Stimulated activated CD4-positive, alpha-beta T cell treated with anti-CD3 and anti-CD28 coated beads, TNF-alpha, amount 100 ng/mL, for 48 hours (primary cell): ENCODE measurements around the gene ADTRP.
A peak's percentile ranks its signal among the peaks of the same experiment; 100 is the strongest.

Experiments used
- DNase-seq, 3 donors: peaks; one replicate each; pipeline ENCODE4 v3.0.0-alpha.2; 2020; ENCODE audit warnings: low read depth in 3 of 3

ADTRP gene

GRCh38 chr6:11756292-11756691, 22.3 kb downstream of the ADTRP start:
- DNase-seq = no peak

GRCh38 chr6:11755725-11756124, 22.9 kb downstream of the ADTRP start:
- no peak for DNase-seq

GRCh38 chr6:11754625-11755271, 23.9 kb downstream of the ADTRP start:
- DNase-seq = no peak

GRCh38 chr6:11753798-11754197, 24.8 kb downstream of the ADTRP start:
- DNase-seq = no peak

GRCh38 chr6:11752360-11752759, 26.2 kb downstream of the ADTRP start:
- DNase-seq = no peak

GRCh38 chr6:11750682-11751081, 27.9 kb downstream of the ADTRP start:
- DNase-seq = no peak

- no peak for DNase-seq
Observed at GRCh38 chr6:11748591-11749210, 29.9 kb downstream of the ADTRP start.

- DNase-seq = no peak
Observed at GRCh38 chr6:11747021-11747420, 31.6 kb downstream of the ADTRP start.

- DNase-seq = no peak
Observed at GRCh38 chr6:11744753-11745152, 33.9 kb downstream of the ADTRP start.

GRCh38 chr6:11744101-11744500, 34.5 kb downstream of the ADTRP start:
- DNase-seq = no peak

GRCh38 chr6:11740875-11741274, 37.7 kb downstream of the ADTRP start:
- DNase-seq = no peak

- no peak for DNase-seq
Observed at GRCh38 chr6:11738661-11739375, 39.8 kb downstream of the ADTRP start.

- no peak for DNase-seq
Observed at GRCh38 chr6:11738234-11738633, 40.4 kb downstream of the ADTRP start.

- DNase-seq = no peak
Observed at GRCh38 chr6:11736601-11737000, 42.0 kb downstream of the ADTRP start.

- DNase-seq = no peak
Observed at GRCh38 chr6:11734861-11735613, 43.6 kb downstream of the ADTRP start.

GRCh38 chr6:11732036-11732631, 46.5 kb downstream of the ADTRP start:
- peak in 2 of 3 donors; percentile 57 to 77 for DNase-seq

- DNase-seq = no peak
Observed at GRCh38 chr6:11731423-11731822, 47.2 kb downstream of the ADTRP start.

- no peak for DNase-seq
Observed at GRCh38 chr6:11730641-11731040, 48.0 kb downstream of the ADTRP start.

- DNase-seq = peak in 1 of 3 donors; percentile 58
Observed at GRCh38 chr6:11729076-11729475, 49.5 kb downstream of the ADTRP start.

- no peak for DNase-seq
Observed at GRCh38 chr6:11727998-11728961, 50.3 kb downstream of the ADTRP start.
